GM12878 (cell line): Measurements from ENCODE around the gene SEMA5B. TPM values are rescaled to one million over a fixed set of nuclear protein-coding genes. Genes with fewer than 3 reads are reported as not detected.

Experiments used
- ATAC-seq: fragments of 200-7000 bp; cut with Tn5 transposase; 3 replicates; pipeline ENCODE4 v1.9.1; 2020; ENCODE audit warnings: mild to moderate bottlenecking, moderate library complexity
- BruUV-seq: library from RNA; stranded (reverse); fragments of 400-500 nt; replicated peaks from 2 replicates; lab custom pipeline; 2021; lab: Mats Ljungman, UMichigan
- CTCF ChIA-PET: fragments of 300-600 bp; sonication (Branson Sonifier 250); formaldehyde crosslinking; extraction: SDS; loops from one replicate; lab custom pipeline; 2021; ENCODE audit warnings: inconsistent platforms; lab: Yijun Ruan, JAX
- POLR2A ChIA-PET: fragments of 350-600 bp; formaldehyde crosslinking; extraction: SDS; loops from one replicate; lab custom pipeline; 2021; ENCODE audit warnings: inconsistent platforms; lab: Charles Lee
- RAD21 ChIA-PET: fragments of 300-600 bp; sonication (Branson Sonifier 250); formaldehyde crosslinking; loops from one replicate; lab custom pipeline; 2023; ENCODE audit warnings: antibody characterized with exemption; ENCODE audit not compliant: unreplicated experiment; lab: Charles Lee
- SMC1A ChIA-PET: fragments of 300-600 bp; sonication (Branson Sonifier 250); formaldehyde crosslinking; loops from one replicate; lab custom pipeline; 2023; ENCODE audit not compliant: unreplicated experiment, uncharacterized antibody; lab: Charles Lee
- DNase-seq: peaks from one replicate; pipeline ENCODE4 v3.0.0-alpha.2; 2011; ENCODE audit warnings: low read depth, low spot score
- FAIRE-seq: peaks from 3 replicates; lab custom pipeline; 2011; peaks lifted over from hg19 to GRCh38; lab: Jason Lieb, UNC
- H2AFZ ChIP-seq: 2 replicates; pipeline ENCODE4 v1.6.0; 2011; ENCODE audit warnings: low read depth, low read length, control low read depth; ENCODE audit not compliant: control insufficient read depth
- H3K27ac ChIP-seq: 2 replicates; pipeline ENCODE4 v1.5.1; 2011; ENCODE audit warnings: control low read depth; ENCODE audit not compliant: control insufficient read depth, insufficient read depth
- H3K27me3 ChIP-seq, 2 experiments: replicated peaks in 1 of 2; 2 replicates each; pipeline versions ENCODE4 v1.6.0 to v1.6.1; 2011; ENCODE audit warnings: low read length in 1 of 2; ENCODE audit not compliant: control insufficient read depth in 2 of 2, insufficient read depth in 2 of 2
- H3K36me3 ChIP-seq, 2 experiments: 2 replicates each; pipeline ENCODE4 v1.5.1; 2011; ENCODE audit warnings: low read length in 1 of 2; ENCODE audit not compliant: control insufficient read depth in 2 of 2, insufficient read depth in 2 of 2
- H3K4me1 ChIP-seq: 2 replicates; pipeline ENCODE4 v1.6.1; 2011; ENCODE audit warnings: mild to moderate bottlenecking, low read length, moderate library complexity, mixed read lengths; ENCODE audit not compliant: control insufficient read depth, insufficient read depth
- H3K4me2 ChIP-seq: 2 replicates; pipeline ENCODE4 v1.6.0; 2011; ENCODE audit warnings: control low read depth; ENCODE audit not compliant: control insufficient read depth, insufficient read depth
- H3K4me3 ChIP-seq: fragments of 200-600 bp; sonication (generic); 2 replicates; pipeline ENCODE4 v1.5.1; 2016
- H3K79me2 ChIP-seq: 2 replicates; pipeline ENCODE4 v1.6.0; 2011; ENCODE audit warnings: low read length; ENCODE audit not compliant: control insufficient read depth, insufficient read depth
- H3K9ac ChIP-seq: 2 replicates; pipeline ENCODE4 v1.8.0; 2011; ENCODE audit warnings: low read length, control low read depth, mixed read lengths; ENCODE audit not compliant: control insufficient read depth, insufficient read depth
- H3K9me3 ChIP-seq: replicated peaks from 3 replicates; pipeline ENCODE4 v1.5.1; 2011; ENCODE audit warnings: mild to moderate bottlenecking, low read length; ENCODE audit not compliant: control insufficient read depth, insufficient read depth
- H4K20me1 ChIP-seq: 2 replicates; pipeline ENCODE4 v1.6.0; 2011; ENCODE audit not compliant: control insufficient read depth, insufficient read depth
- CEBPB ChIP-seq, 2 experiments: fragments of 150-350 bp in 1 of 2; IDR thresholded peaks; 2 replicates each; pipeline ENCODE4 v1.6.1; 2012 to 2014; ENCODE audit warnings: low read depth in 2 of 2, low read length in 2 of 2, borderline replicate concordance in 1 of 2, inconsistent platforms in 1 of 2
- HSF1 ChIP-seq: fragments of 150-350 bp; IDR thresholded peaks from 2 replicates; pipeline ENCODE4 v1.6.1; 2014; ENCODE audit warnings: mild to moderate bottlenecking, low read depth, low read length
- JUNB ChIP-seq: IDR thresholded peaks from 2 replicates; pipeline ENCODE4 v1.6.1; 2016; ENCODE audit warnings: antibody characterized with exemption, mild to moderate bottlenecking
- KLF5 ChIP-seq: fragments of 450-650 bp; IDR thresholded peaks from 2 replicates; pipeline ENCODE4 v1.6.1; 2014; ENCODE audit warnings: mild to moderate bottlenecking; ENCODE audit not compliant: partially characterized antibody
- MXI1 ChIP-seq: fragments of 150-350 bp; IDR thresholded peaks from 2 replicates; pipeline ENCODE4 v1.6.1; 2011; ENCODE audit warnings: low read depth, mild to moderate bottlenecking, inconsistent platforms, low read length, improper control_type of control experiment
- PKNOX1 ChIP-seq: fragments of 450-650 bp; IDR thresholded peaks from 2 replicates; pipeline ENCODE4 v1.6.1; 2016; ENCODE audit warnings: mild to moderate bottlenecking
- PML ChIP-seq: IDR thresholded peaks from 2 replicates; pipeline ENCODE4 v1.6.1; 2012; ENCODE audit warnings: low read length, inconsistent platforms
- POU2F2 ChIP-seq: IDR thresholded peaks from 3 replicates; pipeline ENCODE4 v1.6.1; 2011; ENCODE audit warnings: low read depth, mild to moderate bottlenecking, low read length, borderline replicate concordance
- RAD21 ChIP-seq: IDR thresholded peaks from 2 replicates; pipeline ENCODE4 v1.6.1; 2011; ENCODE audit warnings: mild to moderate bottlenecking, low read depth, low read length, moderate library complexity; ENCODE audit not compliant: insufficient read depth
- REST ChIP-seq: IDR thresholded peaks from 2 replicates; pipeline ENCODE4 v1.6.1; 2012; ENCODE audit warnings: mild to moderate bottlenecking, low read depth, low read length
- SMAD1 ChIP-seq: fragments of 450-650 bp; IDR thresholded peaks from 2 replicates; pipeline ENCODE4 v1.6.1; 2018; ENCODE audit warnings: mild to moderate bottlenecking, low read depth; ENCODE audit not compliant: partially characterized antibody
- ZBTB11 ChIP-seq: fragments of 450-650 bp; formaldehyde crosslinking; IDR thresholded peaks from 2 replicates; pipeline ENCODE4 v1.5.0; 2022; ENCODE audit warnings: mild to moderate bottlenecking, missing genetic modification characterization
- WGBS: methylation state at CpG from one replicate; pipeline ENCODE4 v1.1.6; 2016; ENCODE audit warnings: low lambda C conversion rate; ENCODE audit not compliant: insufficient replicate concordance, insufficient coverage; ENCODE audit errors: missing lambda C conversion rate; 5-methylcytosine and 5-hydroxymethylcytosine counted together
- in situ Hi-C: fragments of 300-500 bp; cut with MboI; formaldehyde crosslinking; loops from 9 replicates; pipeline ENCODE4 v1.14.3; 2018; ENCODE audit warnings: mixed read lengths
- intact Hi-C: fragments of 100-400 bp; cut with micrococcal nuclease; formaldehyde crosslinking; loops from one replicate; pipeline ENCODE4 v1.14.2; 2022; ENCODE audit not compliant: unreplicated experiment
- polyA plus RNA-seq, 11 experiments: library from polyadenylated mRNA; depleted of rRNA in 4 of 11; unstranded in 6 of 11; stranded (reverse) in 5 of 11; fragments of >200 nt; fragmentation: Nextera tagmentation in 4 of 11; fragmentation: Illumina TruSeq in 1 of 11; extraction: Ambion mirVana in 4 of 11; extraction: Trizol in 1 of 11; gene quantifications; 1 replicate in 1 of 11; 2 replicates in 10 of 11; pipeline versions ENCODE4 v1.2.1 to v1.2.3, GENCODE V29; 2011 to 2016; ENCODE audit warnings: inconsistent platforms in 2 of 11, missing spikeins in 2 of 11, low read depth in 1 of 11
- total RNA-seq, 4 experiments: library from RNA; depleted of rRNA in 3 of 4; stranded (reverse); fragments of >200 nt in 3 of 4; fragmentation: Illumina TruSeq in 1 of 4; extraction: Trizol in 1 of 4; gene quantifications; 2 replicates each; pipeline versions ENCODE4 v1.2.1 to v1.2.3, GENCODE V29; 2013 to 2021

The SEMA5B gene
- total and polyA plus RNA-seq, 10 of the 15 experiments (the other 5 are each of a cell fraction or from before 2014, with no cell fraction given): 0.05 TPM; not detected in 9

- no peak for TF ChIP-seq PKNOX1
- no peak for TF ChIP-seq SMAD1
Measured at GRCh38 chr3:122903171-122903570, 124.4 kb downstream of the SEMA5B start (continued).

- Histone ChIP-seq H3K4me2 (no peak overlapping the region), H3K4me1 (no peaks in the 10 kb centered on the region), H3K79me2 (no peaks in the 10 kb centered on the region), H3K27me3 (no peaks in the 10 kb centered on the region; a peak in 1 of 4 replicates), H3K4me3 (no peak overlapping the region), H3K27ac (no peak overlapping the region), H4K20me1 (no peaks in the 10 kb centered on the region), H3K9me3 (no peaks in the 10 kb centered on the region), H2AFZ (no peak overlapping the region), H3K36me3 (no peaks in the 10 kb centered on the region), H3K9ac (no peak overlapping the region)
- DNase-seq (no peak), ATAC-seq (peak; percentile 54; the same call in 2 of the 3 replicates), FAIRE-seq (no peak)
- POLR2A ChIA-PET: interaction anchor here (0.6 kb wide), 1 partner anchor 152 kb away, joined by 3 read pairs; no protein-coding TSS in a partner anchor
- CTCF ChIA-PET: no interaction called here
- in situ Hi-C loops (no loop called here), intact Hi-C loops (no loop called here)
- SMC1A ChIA-PET: interaction anchor here (1.1 to 1.4 kb wide), 2 partner anchors 9 to 40 kb away, joined by 3 read pairs; no protein-coding TSS in a partner anchor
- WGBS: 17% methylated on average over 2 of the region's 2 CpGs
- BruUV-seq: no TSS peak
- RAD21 ChIA-PET: no interaction called here
- TF ChIP-seq MXI1 (no peak), CEBPB (IDR thresholded peaks at IDR 0.05; ENCODE audit: borderline replicate concordance in 1 of 2, low read depth in 2 of 2, low read length in 2 of 2) (no peak), RAD21 (no peak), JUNB (no peak), ZBTB11 (no peak), KLF5 (no peak), POU2F2 (no peak), HSF1 (no peak), REST (no peak), PML (no peak)
Measured at GRCh38 chr3:122902326-122902725, 125.2 kb downstream of the SEMA5B start.
